Psoas muscle (tissue), 8 donors: ENCODE data around the gene KLHL2. TPM values are rescaled to one million over a fixed set of nuclear protein-coding genes. Genes with fewer than 3 reads are reported as not detected.

Experiments
- ATAC-seq, 4 donors: fragments of 200-7000 bp; cut with Tn5 transposase; one replicate each; pipeline ENCODE4 v1.9.1; 2020; ENCODE audit warnings: moderate library complexity in 3 of 4, mild to moderate bottlenecking in 2 of 4
- DNase-seq, 2 donors: peaks; one replicate each; pipeline ENCODE4 v3.0.0-alpha.2; 2020
- H3K27ac ChIP-seq: fragments of 200-600 bp; one replicate; pipeline ENCODE4 v1.8.0; 2022
- H3K27me3 ChIP-seq, 3 donors: fragments of 200-600 bp in 1 of 3; one replicate each; pipeline versions ENCODE4 v1.6.1 to v1.8.0; 2013 to 2022; ENCODE audit warnings: low read length in 2 of 3, mild to moderate bottlenecking in 2 of 3, moderate library complexity in 1 of 3; ENCODE audit not compliant: insufficient read depth in 3 of 3
- H3K36me3 ChIP-seq, 2 donors: fragments of 200-600 bp in 1 of 2; one replicate each; pipeline versions ENCODE4 v1.6.1 to v1.8.0; 2013 to 2022; ENCODE audit warnings: low read depth in 1 of 2, mild to moderate bottlenecking in 1 of 2, moderate library complexity in 1 of 2; ENCODE audit not compliant: insufficient read depth in 1 of 2
- H3K4me1 ChIP-seq: fragments of 200-600 bp; one replicate; pipeline ENCODE4 v1.8.0; 2022
- H3K4me3 ChIP-seq: fragments of 200-600 bp; one replicate; pipeline ENCODE4 v1.8.0; 2022; ENCODE audit warnings: mild to moderate bottlenecking
- H3K9me3 ChIP-seq: fragments of 200-600 bp; one replicate; pipeline ENCODE4 v1.8.0; 2022
- CTCF ChIP-seq: fragments of 200-600 bp; IDR thresholded peaks from one replicate; pipeline ENCODE4 v1.8.0; 2022; ENCODE audit warnings: antibody characterized with exemption
- WGBS, 3 donors: extraction: QIAGEN DNeasy Blood & Tissue Kit; methylation state at CpG; one replicate each; pipeline versions ENCODE4 v1.1.6 to v1.1.7; 2013; 5-methylcytosine and 5-hydroxymethylcytosine counted together
- intact Hi-C, 2 donors: fragments of 100-400 bp; cut with DNase I; formaldehyde crosslinking; loops; one replicate each; pipeline versions ENCODE4 v1.11.0 to v1.14.2; 2022
- polyA plus RNA-seq, 3 donors: library from polyadenylated mRNA; stranded (reverse); fragments of 200-250 nt; gene quantifications; one replicate each; pipeline ENCODE4 v1.2.3, GENCODE V29; 2013
- total RNA-seq, 4 donors: library from RNA; stranded (reverse); fragmentation: NEBNext Ultra II Directional in 2 of 4; extraction: Animal tissue kit (Norgen Biotek cat#: 25700) in 2 of 4; gene quantifications; one replicate each; pipeline versions ENCODE4 v1.2.1 to v1.2.4, GENCODE V29; 2021 to 2023
- donor health status: healthy with polysubstance abuse.
- donor health status: DM: no; HTN: no; CAD: no; lungs with moderate emphysema.
- donor health status: Bipolar disorder and iron deficiency.
- donor health status: healthy.
- donor health status: DM: yes; HTN: yes; CAD: no.
- donor health status: DM: no; HTN: no; CAD: no.
- donor health status: DM: no; HTN: no; CAD: no.
- donor health status: DM: yes; HTN: yes; CAD: no.

Gene KLHL2
- total and polyA plus RNA-seq, 7 donors, result 3.1 to 7.8 (median 4.5) TPM

GRCh38 chr4:165328101-165328425 is 120.7 kb downstream of the KLHL2 start:
- no peak for TF ChIP-seq CTCF

DNA sequence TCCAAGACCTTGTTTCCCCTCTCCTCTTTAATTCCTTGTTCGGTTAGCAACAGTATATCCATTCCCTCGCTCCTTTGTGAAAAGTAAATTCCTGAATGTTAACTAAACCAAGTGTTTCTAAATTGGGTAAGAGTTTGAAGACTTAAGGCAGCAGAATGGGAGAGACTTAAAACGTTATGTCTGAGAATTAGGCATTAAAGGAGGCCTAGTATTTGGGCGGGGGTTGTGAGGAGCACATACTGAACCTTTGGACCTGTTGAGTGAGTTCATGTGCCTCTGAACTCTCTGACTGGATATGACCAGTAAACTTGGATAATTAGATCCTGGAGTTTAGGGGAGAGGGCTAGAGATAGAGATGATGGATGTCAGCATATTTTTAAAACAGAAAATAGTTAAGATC is 121.3 kb downstream of the KLHL2 start:
- DNase-seq (no peak), ATAC-seq (no peak)
- Histone ChIP-seq H3K4me3 (peak overlapping the region; percentile 92), H3K4me1 (peaks cover 10% of the 10 kb centered on the region), H3K9me3 (no peaks in the 10 kb centered on the region), H3K36me3 (peaks cover 0 to 4% of the 10 kb centered on the region in 2 donors), H3K27me3 (no peaks in the 10 kb centered on the region), H3K27ac (no peak overlapping the region)
- intact Hi-C loops, result loop anchor here (5.0 to 10.0 kb wide), 3 partner anchors 124 to 216 kb away; partner anchors contain the start of genes KLHL2 (in 1 of the 2) and TMEM192 (in 1 of the 2)
- TF ChIP-seq CTCF, result no peak
- 39 to 47% (median 46%) methylated on average over 4 of the region's 4 CpGs for WGBS, 3 donors

More at GRCh38 chr4:165328101-165328425, 120.7 kb downstream of the KLHL2 start:
- no peaks in the 10 kb centered on the region for H3K27me3 ChIP-seq
- H3K4me3 ChIP-seq, result peak overlapping the region; percentile 92
- intact Hi-C loops, result loop anchor here (5.0 to 10.0 kb wide), 3 partner anchors 123 to 216 kb away; partner anchors contain the start of genes KLHL2 (in 1 of the 2) and TMEM192 (in 1 of the 2)
- H3K36me3 ChIP-seq, result no peaks in the 10 kb centered on the region
- H3K4me1 ChIP-seq, result peaks cover 10% of the 10 kb centered on the region
- no peaks in the 10 kb centered on the region for H3K9me3 ChIP-seq
- no peak overlapping the region for H3K27ac ChIP-seq
- no peak for ATAC-seq
- no peak for DNase-seq
- 2 to 3% (median 2%) methylated on average over 7 of the region's 7 CpGs for WGBS, 3 donors

DNA sequence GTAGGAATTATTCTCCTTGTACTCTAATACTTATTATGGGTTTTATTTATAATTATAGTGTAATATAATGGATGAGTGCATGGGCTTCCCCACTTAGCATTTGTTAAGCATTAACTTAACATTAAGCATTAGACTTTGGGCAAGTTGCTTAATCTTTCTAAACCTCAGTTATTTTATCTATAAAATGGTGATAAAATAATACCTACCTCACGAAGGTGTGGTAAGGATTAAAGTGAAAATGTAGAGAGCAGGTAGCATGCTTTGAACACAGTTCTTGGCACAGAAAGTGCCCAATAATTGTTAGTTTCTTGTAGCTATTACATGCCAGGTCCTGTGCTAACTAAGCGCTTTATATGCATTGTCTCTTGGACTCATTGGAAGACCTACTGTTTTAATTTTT is 122.7 kb downstream of the KLHL2 start:
- H3K27ac ChIP-seq, result no peak overlapping the region
- no peak overlapping the region for H3K4me3 ChIP-seq
- H3K36me3 ChIP-seq, result peaks cover 0 to 6% of the 10 kb centered on the region in 2 donors
- WGBS, 3 donors, result 93 to 100% (median 95%) methylated on average over 2 of the region's 2 CpGs
- no peak for TF ChIP-seq CTCF
- H3K9me3 ChIP-seq, result no peaks in the 10 kb centered on the region
- intact Hi-C loops, result no loop called here
- DNase-seq (no peak), ATAC-seq (no peak)
- H3K4me1 ChIP-seq, result peaks cover 10% of the 10 kb centered on the region
- no peaks in the 10 kb centered on the region for H3K27me3 ChIP-seq

DNA sequence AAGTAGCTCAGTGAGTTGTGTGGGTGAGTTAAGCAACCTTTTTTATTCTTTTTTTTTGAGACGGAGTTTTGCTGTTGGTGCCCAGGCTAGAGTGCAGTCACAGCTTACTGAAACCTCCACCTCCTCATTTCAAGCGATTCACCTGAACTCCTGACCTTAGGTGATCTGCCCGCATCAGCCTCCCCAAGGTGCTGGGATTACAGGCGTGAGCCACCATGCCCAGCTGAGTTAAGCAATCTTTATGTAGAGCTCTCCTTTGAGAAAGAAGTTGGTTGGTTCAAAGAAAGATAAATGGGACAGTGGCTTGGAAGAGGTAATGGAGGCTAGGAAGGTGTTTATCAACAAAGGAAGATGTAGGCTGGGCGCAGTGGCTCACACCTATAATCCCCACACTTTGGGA is 123.3 kb downstream of the KLHL2 start:
- intact Hi-C loops, result no loop called here
- Histone ChIP-seq H3K27ac (no peak overlapping the region), H3K36me3 (peaks cover 0 to 6% of the 10 kb centered on the region in 2 donors), H3K4me3 (no peak overlapping the region), H3K4me1 (peaks cover 10% of the 10 kb centered on the region), H3K9me3 (no peaks in the 10 kb centered on the region), H3K27me3 (no peaks in the 10 kb centered on the region)
- TF ChIP-seq CTCF, result no peak
- no peak for ATAC-seq
- no peak for DNase-seq
- 85 to 89% (median 88%) methylated on average over 5 of the region's 5 CpGs for WGBS, 3 donors

- WGBS, 3 donors, result 66 to 82% (median 76%) methylated on average over 1 of the region's 1 CpG
- no peak overlapping the region for H3K4me3 ChIP-seq
Observed at GRCh38 chr4:165331359-165331758, 124.0 kb downstream of the KLHL2 start.

More at GRCh38 chr4:165331359-165331758, 124.0 kb downstream of the KLHL2 start:
- no peaks in the 10 kb centered on the region for H3K27me3 ChIP-seq
- peaks cover 7% of the 10 kb centered on the region for H3K4me1 ChIP-seq
- no peaks in the 10 kb centered on the region for H3K9me3 ChIP-seq
- H3K36me3 ChIP-seq, result peaks cover 0 to 6% of the 10 kb centered on the region in 2 donors
- intact Hi-C loops, result no loop called here
- no peak for TF ChIP-seq CTCF
- no peak overlapping the region for H3K27ac ChIP-seq
- no peak for DNase-seq
- ATAC-seq, result no peak
